CD4-positive, alpha-beta T cell treated with Interferon gamma for 1 hour (primary cell): Measurements from ENCODE around the gene ARHGEF2.
A peak's percentile ranks its signal among the peaks of the same experiment; 100 is the strongest.
"Not testable (repeated sequence)": the region's sequence is repeated elsewhere in the genome, so short reads cannot be mapped to it uniquely, and the experiment has no call there.

Experiments used
- DNase-seq: peaks from one replicate; pipeline ENCODE4 v3.0.0-alpha.2; 2020

Gene ARHGEF2

GRCh38 chr1:155941845-155942531 is 36.4 kb downstream of the ARHGEF2 start:
- DNase-seq = no peak

GRCh38 chr1:155940993-155941844 is 37.1 kb downstream of the ARHGEF2 start, which contains the start of gene RXFP4:
TSS of gene RXFP4 (plus strand) at chr1:155941638. CDS start at chr1:155941710, 72 bp downstream.
- DNase-seq = no peak

GRCh38 chr1:155940482-155940992 is 37.8 kb downstream of the ARHGEF2 start:
- no peak for DNase-seq

- DNase-seq = peak; percentile 23
Observed at GRCh38 chr1:155938220-155938627, 40.1 kb downstream of the ARHGEF2 start.

- no peak for DNase-seq
Observed at GRCh38 chr1:155934936-155935590, 43.3 kb downstream of the ARHGEF2 start.

- peak; percentile 97 for DNase-seq
Observed at GRCh38 chr1:155934097-155934935, 44.0 kb downstream of the ARHGEF2 start, which contains the start of gene KHDC4. TSS of gene KHDC4 (minus strand) at chr1:155934413. CDS start at chr1:155934373, 40 bp downstream.

GRCh38 chr1:155933591-155934096 is 44.7 kb downstream of the ARHGEF2 start:
- DNase-seq = no peak

GRCh38 chr1:155932487-155932886 is 45.9 kb downstream of the ARHGEF2 start:
- no peak for DNase-seq

- no peak for DNase-seq
Observed at GRCh38 chr1:155932081-155932480, 46.3 kb downstream of the ARHGEF2 start.

- DNase-seq = no peak
Observed at GRCh38 chr1:155931332-155932038, 46.9 kb downstream of the ARHGEF2 start.

GRCh38 chr1:155930725-155931124 is 47.6 kb downstream of the ARHGEF2 start:
- DNase-seq = not testable (repeated sequence)

- no peak for DNase-seq
Observed at GRCh38 chr1:155929057-155929456, 49.3 kb downstream of the ARHGEF2 start.

- DNase-seq = no peak
Observed at GRCh38 chr1:155925506-155925905, 52.8 kb downstream of the ARHGEF2 start.

- DNase-seq = no peak
Observed at GRCh38 chr1:155920717-155921116, 57.6 kb downstream of the ARHGEF2 start.

GRCh38 chr1:155919801-155920200 is 58.5 kb downstream of the ARHGEF2 start:
- no peak for DNase-seq

GRCh38 chr1:155918660-155919059 is 59.7 kb downstream of the ARHGEF2 start:
- DNase-seq = no peak

- no peak for DNase-seq
Observed at GRCh38 chr1:155913969-155914757, 64.2 kb downstream of the ARHGEF2 start.

- DNase-seq = no peak
Observed at GRCh38 chr1:155912056-155912536, 66.3 kb downstream of the ARHGEF2 start.

GRCh38 chr1:155911156-155912055 is 66.9 kb downstream of the ARHGEF2 start, which contains the start of gene RIT1:
TSS of gene RIT1 (minus strand) at chr1:155911349. CDS start at chr1:155910761, 588 bp downstream.
- peak; percentile 86 for DNase-seq
